Endothelial cell (in vitro differentiated cells): ENCODE measurements around the gene LNX1. TPM values are rescaled to one million over a fixed set of nuclear protein-coding genes. Genes with fewer than 3 reads are reported as not detected.

Experiments
- DNase-seq: peaks from one replicate; pipeline ENCODE4 v3.0.0; 2021; ENCODE audit warnings: low spot score
- H3K27ac Mint-ChIP-seq: one replicate; pipeline ENCODE4 v1.8.0; 2021; ENCODE audit warnings: mixed read lengths, inconsistent platforms; ENCODE audit not compliant: unreplicated experiment
- H3K27me3 Mint-ChIP-seq: one replicate; pipeline ENCODE4 v1.8.0; 2021; ENCODE audit warnings: mild to moderate bottlenecking, moderate library complexity, mixed read lengths, inconsistent platforms; ENCODE audit not compliant: unreplicated experiment
- H3K36me3 Mint-ChIP-seq: one replicate; pipeline ENCODE4 v1.8.0; 2021; ENCODE audit warnings: mild to moderate bottlenecking, low read depth, mixed read lengths, inconsistent platforms; ENCODE audit not compliant: unreplicated experiment
- H3K4me1 Mint-ChIP-seq: one replicate; pipeline ENCODE4 v1.8.0; 2021; ENCODE audit warnings: mild to moderate bottlenecking, mixed read lengths, inconsistent platforms; ENCODE audit not compliant: unreplicated experiment
- H3K4me3 Mint-ChIP-seq: one replicate; pipeline ENCODE4 v1.8.0; 2021; ENCODE audit warnings: mild to moderate bottlenecking, mixed read lengths, inconsistent platforms; ENCODE audit not compliant: unreplicated experiment
- H3K9me3 Mint-ChIP-seq: one replicate; pipeline ENCODE4 v1.8.0; 2021; ENCODE audit warnings: mixed read lengths, inconsistent platforms; ENCODE audit not compliant: unreplicated experiment
- CTCF ChIP-seq: fragments of 200-600 bp; sonication (generic); IDR thresholded peaks from one replicate; pipeline ENCODE4 v1.5.0; 2021; ENCODE audit warnings: antibody characterized with exemption; ENCODE audit not compliant: unreplicated experiment
- total RNA-seq: library from RNA; stranded (reverse); fragmentation: NEBNext Ultra II Directional; extraction: Animal tissue kit (Norgen Biotek cat#: 25700); gene quantifications from one replicate; pipeline ENCODE4 v1.2.1, GENCODE V29; 2021; ENCODE audit not compliant: unreplicated experiment

LNX1 gene
- total RNA-seq, 1 donor from 2014 or later: 25.7 TPM

- DNase-seq: no peak
- Mint-ChIP-seq H3K4me1 (peaks cover 15% of the 10 kb centered on the region), H3K4me3 (no peak overlapping the region), H3K36me3 (peaks cover 9% of the 10 kb centered on the region), H3K9me3 (no peaks in the 10 kb centered on the region), H3K27me3 (peaks cover 2% of the 10 kb centered on the region), H3K27ac (no peak overlapping the region)
- no peak for TF ChIP-seq CTCF
These were observed 37.6 kb downstream of the LNX1 start for GRCh38 chr4:53553486-53554210.

GRCh38 chr4:53552711-53553110 lies 38.6 kb downstream of the LNX1 start:
- no peak for TF ChIP-seq CTCF
- H3K9me3 Mint-ChIP-seq: no peaks in the 10 kb centered on the region
- peaks cover 2% of the 10 kb centered on the region for H3K27me3 Mint-ChIP-seq
- DNase-seq: no peak
- H3K4me3 Mint-ChIP-seq: no peak overlapping the region
- peaks cover 12% of the 10 kb centered on the region for H3K36me3 Mint-ChIP-seq
- no peak overlapping the region for H3K27ac Mint-ChIP-seq
- peaks cover 11% of the 10 kb centered on the region for H3K4me1 Mint-ChIP-seq

- no peak overlapping the region for H3K4me3 Mint-ChIP-seq
- no peak overlapping the region for H3K27ac Mint-ChIP-seq
- no peak for DNase-seq
- H3K4me1 Mint-ChIP-seq: peaks cover 13% of the 10 kb centered on the region
- no peaks in the 10 kb centered on the region for H3K9me3 Mint-ChIP-seq
- peaks cover 15% of the 10 kb centered on the region for H3K36me3 Mint-ChIP-seq
- peaks cover 2% of the 10 kb centered on the region for H3K27me3 Mint-ChIP-seq
- no peak for TF ChIP-seq CTCF
These were observed 39.3 kb downstream of the LNX1 start for GRCh38 chr4:53551958-53552357.

GRCh38 chr4:53551281-53551864 lies 39.9 kb downstream of the LNX1 start:
- Mint-ChIP-seq H3K27me3 (peaks cover 2% of the 10 kb centered on the region), H3K4me1 (peaks cover 13% of the 10 kb centered on the region), H3K4me3 (no peak overlapping the region), H3K9me3 (no peaks in the 10 kb centered on the region), H3K36me3 (peaks cover 13% of the 10 kb centered on the region), H3K27ac (no peak overlapping the region)
- no peak for DNase-seq
- no peak for TF ChIP-seq CTCF

- no peaks in the 10 kb centered on the region for H3K9me3 Mint-ChIP-seq
- H3K36me3 Mint-ChIP-seq: peaks cover 9% of the 10 kb centered on the region
- no peak for DNase-seq
- peaks cover 11% of the 10 kb centered on the region for H3K4me1 Mint-ChIP-seq
- H3K4me3 Mint-ChIP-seq: no peak overlapping the region
- no peak for TF ChIP-seq CTCF
- peaks cover 2% of the 10 kb centered on the region for H3K27me3 Mint-ChIP-seq
- no peak overlapping the region for H3K27ac Mint-ChIP-seq
These were observed 42.6 kb downstream of the LNX1 start for GRCh38 chr4:53548662-53549061.
